ENCODE measurements around the gene UGT3A2.
A peak's percentile ranks its signal among the peaks of the same experiment; 100 is the strongest.

UGT3A2 gene

GRCh38 chr5:36066540-36067210 lies at the start of gene UGT3A2:
TSS of gene UGT3A2 (minus strand) at chr5:36066882. CDS start at chr5:36066789, 93 bp downstream.
- DNase-seq, result peak; percentile 64 to 65

- DNase-seq, result no peak
Observed at GRCh38 chr5:36111238-36111637, 44.6 kb upstream of the UGT3A2 start.

GRCh38 chr5:36108758-36109460 lies 42.2 kb upstream of the UGT3A2 start:
- DNase-seq, result no peak

DNA sequence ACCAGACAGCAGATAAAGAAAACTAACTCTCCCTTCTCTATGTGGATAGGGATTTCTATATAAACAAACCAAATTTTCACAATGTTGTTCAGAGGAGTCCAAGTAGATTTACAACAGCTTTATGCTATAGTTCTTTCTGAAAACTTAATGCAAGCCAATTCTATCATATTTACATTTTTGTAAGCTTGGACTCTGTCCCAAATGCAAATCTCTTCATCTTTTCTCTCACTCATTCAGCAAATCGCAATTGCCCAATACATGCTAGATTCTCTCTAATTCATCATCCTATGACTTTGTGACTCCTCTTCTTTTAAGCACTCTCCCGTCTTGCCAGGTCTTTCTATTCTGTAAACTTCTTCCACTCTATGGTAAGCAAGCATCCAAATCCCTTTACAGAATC lies 39.1 kb upstream of the UGT3A2 start:
- no peak for DNase-seq

DNA sequence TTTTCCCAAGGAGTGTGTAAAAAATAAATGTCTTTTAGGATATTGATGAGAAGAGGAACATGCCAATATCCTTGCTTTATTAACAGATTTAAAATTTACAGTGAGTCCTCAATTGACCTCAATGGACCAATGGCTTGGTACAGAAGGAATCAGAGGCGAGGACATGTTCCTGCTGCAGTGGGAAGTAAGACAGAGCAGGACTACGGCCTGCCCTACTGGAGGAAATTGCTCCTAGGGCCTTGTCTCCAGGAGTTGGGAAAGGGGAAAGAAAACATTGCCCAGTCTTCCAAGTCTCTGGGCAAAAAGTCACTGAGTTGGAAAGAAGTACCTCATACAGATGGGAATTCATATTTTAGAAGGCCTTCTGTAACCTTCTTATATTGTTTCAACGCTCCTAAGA lies 33.1 kb upstream of the UGT3A2 start:
- no peak for DNase-seq

DNA sequence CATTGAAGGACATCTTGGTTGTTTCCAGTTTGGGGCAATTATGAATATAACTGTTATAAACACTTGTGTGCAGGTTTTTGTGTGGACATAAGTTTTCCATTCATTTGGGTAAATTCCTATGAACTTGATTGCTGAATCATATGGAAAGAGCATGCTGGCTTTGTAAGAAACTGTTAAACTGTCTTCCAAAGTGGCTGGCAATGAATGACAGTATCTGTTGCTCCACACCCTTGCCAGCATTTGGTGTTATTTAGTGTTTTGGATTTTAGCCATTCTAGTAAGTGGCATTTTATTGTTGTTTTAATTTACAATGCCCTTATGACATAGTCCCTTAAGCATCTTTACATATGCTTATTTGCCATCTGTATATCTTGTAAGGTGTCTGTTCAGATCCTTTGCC lies 29.8 kb upstream of the UGT3A2 start:
- DNase-seq, result no peak

GRCh38 chr5:36089989-36090388 lies 23.3 kb upstream of the UGT3A2 start:
- DNase-seq, result peak; percentile 82 to 85

GRCh38 chr5:36079200-36079781 lies 12.6 kb upstream of the UGT3A2 start:
- DNase-seq, result peak; percentile 79 to 90

GRCh38 chr5:36078430-36078829 lies 11.7 kb upstream of the UGT3A2 start:
- no peak for DNase-seq

DNA sequence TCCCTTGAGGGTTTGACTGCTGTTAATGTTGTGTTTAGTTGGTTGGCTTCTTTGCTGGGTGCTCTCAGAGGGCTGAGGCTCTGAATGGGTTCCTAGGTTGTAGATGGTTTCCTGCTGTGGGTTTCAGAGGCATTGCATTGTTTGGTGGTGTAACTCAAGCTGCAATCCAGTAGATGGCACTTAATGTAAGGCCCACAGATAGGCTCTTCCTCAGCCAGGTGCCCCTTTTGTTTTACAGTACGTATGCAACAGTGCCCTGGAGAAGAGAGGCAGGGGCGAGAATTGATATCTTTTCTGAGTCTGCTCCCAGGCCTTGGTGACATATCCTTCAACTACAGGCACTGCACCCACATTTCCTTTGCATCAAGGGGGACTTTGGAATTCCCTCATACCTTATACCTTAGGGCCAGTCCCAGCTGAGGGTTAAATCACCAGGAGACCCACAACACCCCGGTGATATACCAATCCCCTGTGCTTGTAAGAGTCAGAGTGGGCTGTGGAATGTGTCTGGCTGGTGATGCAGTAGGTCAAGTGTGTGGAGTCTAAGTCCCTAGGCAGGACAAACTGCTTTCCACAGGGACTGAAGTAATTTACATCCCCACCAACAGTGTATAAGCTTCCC lies 7.0 kb upstream of the UGT3A2 start:
- peak; percentile 70 to 86 for DNase-seq

- DNase-seq, result no peak
Observed at GRCh38 chr5:36070687-36071571, 4.2 kb upstream of the UGT3A2 start.

GRCh38 chr5:36068751-36069281 lies 2.1 kb upstream of the UGT3A2 start:
- no peak for DNase-seq

GRCh38 chr5:36066001-36066539 lies 612 bp downstream of the UGT3A2 start:
- DNase-seq, result peak in 1 of 2 experiments; percentile 1

- peak in 1 of 2 experiments; percentile 21 for DNase-seq
Observed at GRCh38 chr5:36060420-36060887, 6.2 kb downstream of the UGT3A2 start.

DNA sequence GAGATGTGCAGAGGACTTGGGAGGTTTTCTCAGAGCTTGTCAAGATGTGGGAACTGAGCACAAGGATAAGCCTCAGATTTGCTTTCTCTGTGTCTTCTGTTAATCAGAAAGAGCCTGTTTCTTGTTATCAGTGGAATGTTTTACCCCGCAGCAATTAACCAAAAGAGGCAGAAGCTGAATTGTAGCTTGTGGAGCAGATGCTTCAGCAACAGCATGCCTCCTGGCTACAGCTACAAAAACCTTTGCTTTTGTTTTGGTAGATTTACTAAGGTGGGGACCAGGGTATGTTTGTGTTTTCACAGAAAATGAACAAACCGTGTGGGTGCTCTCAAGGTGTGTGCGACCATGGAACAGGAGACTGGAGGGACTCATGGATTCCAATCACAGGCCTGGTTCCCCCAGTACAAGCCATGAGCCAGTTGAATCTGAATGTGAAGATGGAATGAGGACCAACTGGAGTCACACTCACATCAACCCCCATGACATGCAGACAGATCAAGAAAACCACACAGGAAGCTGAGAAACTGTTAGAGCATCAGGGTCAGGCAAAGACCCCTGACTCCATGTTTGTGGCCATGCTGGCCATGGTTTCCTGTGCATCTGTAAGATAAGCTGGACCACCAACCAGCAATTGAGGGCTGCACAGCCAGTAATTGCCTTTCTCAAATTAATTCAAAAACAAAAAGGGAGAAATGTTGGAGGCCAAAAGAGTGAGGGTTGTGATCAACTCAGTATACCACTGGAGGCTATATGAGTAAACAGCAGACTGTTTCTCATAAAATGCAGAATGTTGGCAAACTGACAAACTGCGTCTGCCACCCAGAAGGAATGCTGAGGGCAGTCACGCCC lies 6.9 kb downstream of the UGT3A2 start:
- no peak for DNase-seq

GRCh38 chr5:36058776-36059175 lies 7.9 kb downstream of the UGT3A2 start:
- DNase-seq, result no peak

- no peak for DNase-seq
Observed at GRCh38 chr5:36057386-36057785, 9.3 kb downstream of the UGT3A2 start.

DNA sequence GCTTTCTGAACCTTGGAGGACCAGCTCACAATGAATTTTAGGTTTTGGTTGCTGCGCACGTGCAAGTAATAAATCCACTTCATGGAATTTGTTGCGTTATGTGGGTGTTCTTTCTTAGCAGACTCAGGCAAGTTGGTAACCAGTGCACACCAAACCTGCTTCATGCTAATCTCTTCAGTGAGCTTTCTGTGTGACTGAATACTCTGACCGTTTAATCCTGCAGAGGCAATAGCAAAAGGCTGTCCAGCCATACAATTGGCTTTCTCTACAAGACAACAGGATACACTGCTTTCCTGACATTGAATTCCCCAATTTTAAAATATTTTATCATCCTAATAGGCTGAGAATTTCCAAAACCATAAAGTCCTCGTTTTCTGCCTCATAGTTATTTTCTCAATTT lies 10.3 kb downstream of the UGT3A2 start:
- no peak for DNase-seq

DNA sequence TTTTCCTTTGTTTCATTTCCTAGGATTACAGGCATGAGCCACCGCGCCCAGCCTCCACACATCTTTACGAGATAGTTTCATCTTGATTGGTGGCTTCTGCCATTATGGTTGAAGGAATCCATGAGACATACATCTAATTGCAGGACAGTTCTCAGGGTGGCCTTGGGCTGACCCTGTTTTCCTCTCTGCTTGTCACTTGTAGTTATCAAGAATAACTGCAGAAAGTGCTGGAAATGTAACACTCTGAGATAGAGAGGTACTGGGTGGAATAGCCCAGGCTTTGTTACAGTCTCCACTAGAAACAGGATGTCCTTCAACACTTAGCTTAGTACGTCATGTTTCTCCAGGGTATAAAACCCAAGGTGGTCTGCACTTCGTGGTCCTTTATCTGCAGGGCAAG lies 10.7 kb downstream of the UGT3A2 start:
- no peak for DNase-seq

GRCh38 chr5:36054647-36055046 lies 12.0 kb downstream of the UGT3A2 start:
- DNase-seq, result no peak

- DNase-seq, result no peak
Observed at GRCh38 chr5:36052538-36052937, 14.1 kb downstream of the UGT3A2 start.
